Measurements from ENCODE around the gene CLIP2.
"Not testable (repeated sequence)": the region's sequence is repeated elsewhere in the genome, so short reads cannot be mapped to it uniquely, and the experiment has no call there.

CLIP2 gene

GRCh38 chr7:74405191-74405898 lies 116.1 kb downstream of the CLIP2 start:
- no peak for DNase-seq (ENCODE audit: low spot score)

DNA sequence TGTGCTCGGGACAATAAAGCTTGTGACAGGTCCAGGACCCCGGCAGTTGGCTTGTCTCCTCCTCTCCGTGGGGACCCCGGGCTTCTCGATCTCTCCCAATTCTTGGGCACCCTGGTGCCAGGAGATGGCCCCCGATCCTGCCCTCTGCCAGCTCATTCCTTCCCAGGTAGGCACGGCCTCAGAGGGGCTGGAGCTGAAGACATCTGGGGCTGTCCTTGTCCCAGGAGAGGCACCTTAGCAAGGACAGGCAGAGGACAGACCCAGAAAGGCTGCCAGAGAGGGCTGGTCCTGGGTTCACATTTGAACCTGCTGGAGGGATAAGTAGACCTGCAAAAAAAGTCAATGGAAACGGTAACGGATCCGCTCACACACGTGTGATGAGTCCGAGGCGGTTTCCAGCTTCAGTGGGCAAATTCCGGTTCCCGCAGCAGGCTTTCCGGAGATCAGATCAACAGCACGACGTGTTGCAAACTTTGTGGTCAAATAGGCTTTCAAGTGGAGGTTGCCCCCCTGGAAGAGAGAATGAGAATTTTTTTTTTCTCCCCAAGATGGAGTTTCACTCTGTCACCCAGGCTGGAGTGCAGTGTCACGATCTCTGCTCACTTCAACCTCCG lies 116.8 kb downstream of the CLIP2 start:
- no peak for DNase-seq (ENCODE audit: low spot score)

DNA sequence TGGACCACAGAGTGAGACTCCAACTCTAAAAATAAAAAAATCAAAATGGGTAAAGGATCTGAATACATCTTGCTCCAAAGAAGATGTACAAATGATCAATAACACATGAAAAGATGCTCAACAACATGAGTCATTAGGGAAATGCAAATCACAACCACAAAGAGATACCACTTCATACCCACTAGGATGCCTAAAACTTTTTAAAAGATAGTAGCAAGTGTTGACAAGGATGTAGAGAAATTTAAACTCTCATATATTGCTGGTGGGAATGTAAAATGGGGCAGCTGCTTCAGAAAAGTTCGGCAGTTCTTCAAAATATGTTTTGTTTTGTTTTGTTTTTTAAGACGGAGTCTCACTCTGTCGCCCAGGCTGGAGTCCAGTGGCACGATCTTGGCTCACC lies 118.8 kb downstream of the CLIP2 start:
- DNase-seq (ENCODE audit: low spot score), result no peak

GRCh38 chr7:74409571-74409970 lies 120.4 kb downstream of the CLIP2 start:
- DNase-seq (ENCODE audit: low spot score), result no peak

- no peak for DNase-seq (ENCODE audit: low spot score)
Measured at GRCh38 chr7:74410772-74411171, 121.6 kb downstream of the CLIP2 start.

- not testable (repeated sequence) for DNase-seq (ENCODE audit: low spot score)
Measured at GRCh38 chr7:74411571-74411970, 122.4 kb downstream of the CLIP2 start.

GRCh38 chr7:74412056-74412455 lies 122.8 kb downstream of the CLIP2 start:
- DNase-seq (ENCODE audit: low spot score), result no peak

DNA sequence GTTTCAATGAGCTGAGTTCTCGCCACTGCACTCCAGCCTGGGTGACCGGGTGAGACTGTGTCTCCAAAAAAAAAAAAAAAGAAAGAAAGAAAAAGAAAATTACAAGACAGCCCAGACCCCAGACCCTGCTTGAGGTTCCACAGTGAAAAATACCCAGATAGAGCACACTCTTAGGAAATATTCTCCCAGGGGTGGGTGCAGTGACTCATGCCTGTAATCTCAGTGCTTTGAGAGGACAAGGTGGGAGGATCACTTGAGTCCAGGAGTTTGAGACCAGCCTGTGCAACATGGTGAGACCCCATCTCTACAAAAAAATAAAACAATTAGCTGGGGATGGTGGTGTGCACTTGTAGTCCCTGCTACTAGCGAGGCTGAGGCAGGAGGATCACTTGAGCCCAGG lies 123.4 kb downstream of the CLIP2 start:
- DNase-seq (ENCODE audit: low spot score), result no peak

DNA sequence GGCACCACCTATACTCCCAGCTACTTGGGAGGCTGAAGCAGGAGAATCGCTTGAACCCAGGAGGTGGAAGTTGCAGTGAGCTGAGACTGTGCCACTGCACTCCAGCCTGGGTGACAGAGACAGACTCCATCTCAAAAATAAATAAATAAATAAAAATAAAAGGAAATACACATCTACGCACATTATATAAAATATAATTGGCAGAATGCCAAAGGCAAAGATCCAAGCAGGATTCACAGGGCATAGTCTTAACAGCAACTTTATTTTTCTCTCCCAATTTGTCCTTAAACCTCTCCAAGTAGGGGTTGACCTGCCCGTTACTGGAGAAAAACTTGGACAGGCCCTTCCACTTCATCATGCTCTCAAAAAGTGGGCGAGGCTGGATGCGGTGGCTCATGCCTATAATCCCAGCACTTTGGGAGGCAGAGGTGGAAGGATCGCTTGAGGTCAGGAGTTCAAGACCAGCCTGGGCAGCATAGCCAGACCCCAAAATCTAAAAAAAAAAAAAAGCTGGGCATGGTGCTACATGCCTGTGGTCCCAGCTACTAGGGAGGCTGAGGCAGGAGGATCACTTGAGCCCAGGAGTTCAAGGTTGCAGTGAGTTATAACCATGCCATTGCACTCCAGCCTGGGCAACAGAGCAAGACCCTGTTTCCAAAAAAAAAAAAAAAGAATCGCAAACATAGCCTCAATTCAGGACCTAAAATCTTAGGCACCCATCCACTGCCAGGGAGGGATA lies 125.6 kb downstream of the CLIP2 start:
- DNase-seq (ENCODE audit: low spot score), result not testable (repeated sequence)

DNA sequence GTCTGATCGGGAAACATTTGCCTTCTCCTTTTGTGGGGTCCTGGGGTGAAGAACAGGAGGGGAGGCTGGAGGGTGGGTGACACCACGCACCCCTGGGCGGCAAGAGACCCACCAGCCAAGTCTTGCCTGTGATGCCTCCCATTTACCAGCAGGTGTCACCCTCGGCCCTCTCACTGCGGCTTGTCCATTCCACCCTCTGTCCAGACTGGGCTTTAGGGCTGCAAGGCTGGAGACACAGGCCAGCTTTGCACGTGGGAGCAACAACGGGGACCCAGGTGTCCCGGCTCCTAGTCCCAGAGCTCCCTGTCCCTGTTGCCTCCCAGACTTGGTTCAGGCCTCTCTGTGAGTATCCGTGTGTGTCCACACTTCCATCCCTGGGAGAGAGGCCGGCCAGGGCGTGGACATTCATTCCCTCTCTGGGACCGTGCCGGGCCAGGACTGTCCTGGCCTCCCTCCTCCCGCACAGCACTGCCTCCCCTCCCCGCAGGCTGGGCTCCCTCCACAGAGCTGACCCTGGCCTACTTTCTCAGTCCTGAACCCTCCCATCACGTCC lies 128.3 kb downstream of the CLIP2 start:
- peak; percentile 94 for DNase-seq (ENCODE audit: low spot score)

- no peak for DNase-seq (ENCODE audit: low spot score)
Measured at GRCh38 chr7:74418076-74418475, 128.9 kb downstream of the CLIP2 start.

DNA sequence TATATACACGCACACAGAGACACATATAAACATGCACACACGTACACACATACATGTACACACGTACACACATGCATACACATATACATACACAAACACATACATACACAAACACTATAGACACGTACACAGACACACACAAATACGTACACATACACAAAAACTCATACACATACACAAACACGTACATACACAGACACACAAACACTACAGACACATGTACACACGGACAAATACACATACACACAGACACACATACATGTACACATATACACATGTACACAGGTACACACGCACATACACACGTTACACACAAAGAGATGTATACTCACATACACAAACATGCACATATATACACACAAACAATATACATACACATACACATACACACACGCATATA lies 129.3 kb downstream of the CLIP2 start:
- DNase-seq (ENCODE audit: low spot score), result no peak

- not testable (repeated sequence) for DNase-seq (ENCODE audit: low spot score)
Measured at GRCh38 chr7:74419232-74419631, 130.0 kb downstream of the CLIP2 start.

DNA sequence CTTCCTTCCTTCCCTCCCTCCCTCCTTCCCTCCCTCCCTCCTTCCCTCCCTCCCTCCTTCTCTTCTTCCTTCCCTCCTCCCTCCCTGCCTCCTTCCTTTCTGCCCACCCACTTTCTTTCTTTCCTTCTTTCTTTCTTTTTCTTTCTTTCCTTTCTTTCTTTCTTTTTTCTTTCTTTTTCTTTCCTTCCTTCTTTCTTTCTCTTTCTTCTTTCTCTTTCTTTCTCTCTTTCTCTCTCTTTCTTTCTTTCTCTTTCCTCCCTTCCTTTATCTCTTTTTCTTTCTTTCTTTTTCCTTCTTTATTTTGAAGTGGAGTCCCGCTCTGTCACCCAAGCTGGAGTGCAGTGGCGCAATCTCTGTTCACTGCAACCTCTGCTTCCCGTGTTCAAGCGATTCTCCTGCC lies 130.8 kb downstream of the CLIP2 start:
- DNase-seq (ENCODE audit: low spot score), result no peak

DNA sequence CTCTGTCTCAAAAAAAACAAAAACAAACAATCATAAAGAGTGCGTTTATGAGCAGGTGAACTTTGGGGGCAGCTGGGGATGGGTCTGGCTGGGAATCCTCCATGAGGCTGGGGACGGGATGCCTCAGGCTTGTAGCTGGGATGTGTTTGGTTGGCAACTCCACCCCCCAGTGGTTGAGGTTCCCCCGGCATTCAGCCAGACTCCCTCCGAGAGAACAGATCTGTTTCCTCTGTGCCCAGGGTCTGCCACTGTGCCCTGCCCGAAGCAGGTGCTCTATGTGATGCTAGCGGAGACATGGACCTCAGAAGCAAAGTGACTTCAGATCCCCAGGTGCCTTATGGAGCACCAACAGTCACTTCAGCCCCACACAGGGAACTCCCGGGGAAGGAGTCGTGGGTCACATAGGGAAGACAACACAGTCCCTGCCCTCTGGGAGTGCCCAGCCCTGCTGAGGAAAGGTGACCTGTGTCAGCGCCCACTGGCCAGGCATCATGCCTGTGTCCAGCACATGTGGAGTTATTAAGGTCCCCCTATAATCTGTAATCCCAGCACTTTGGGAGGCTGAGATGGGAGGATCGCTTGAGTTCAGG lies 135.2 kb downstream of the CLIP2 start:
- DNase-seq (ENCODE audit: low spot score), result no peak

DNA sequence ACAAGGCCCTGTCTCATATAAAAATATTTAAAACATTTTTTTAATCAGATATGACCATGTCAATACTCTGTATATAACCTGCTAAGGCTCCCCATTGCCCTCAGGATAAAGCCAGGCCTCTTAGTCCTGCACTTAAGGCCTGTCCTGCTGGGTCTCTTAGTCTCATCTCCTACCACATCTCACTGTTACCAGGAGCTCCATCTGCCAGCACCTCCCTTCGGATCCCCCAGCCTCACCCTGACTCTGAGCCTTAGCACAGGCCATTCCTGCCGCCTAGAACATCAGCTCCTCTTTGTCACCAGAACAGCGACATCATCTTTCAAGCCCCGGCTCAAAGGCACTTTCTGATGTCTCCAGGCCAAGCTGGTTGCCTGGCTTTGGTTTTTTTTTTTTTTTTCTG lies 138.8 kb downstream of the CLIP2 start:
- no peak for DNase-seq (ENCODE audit: low spot score)

DNA sequence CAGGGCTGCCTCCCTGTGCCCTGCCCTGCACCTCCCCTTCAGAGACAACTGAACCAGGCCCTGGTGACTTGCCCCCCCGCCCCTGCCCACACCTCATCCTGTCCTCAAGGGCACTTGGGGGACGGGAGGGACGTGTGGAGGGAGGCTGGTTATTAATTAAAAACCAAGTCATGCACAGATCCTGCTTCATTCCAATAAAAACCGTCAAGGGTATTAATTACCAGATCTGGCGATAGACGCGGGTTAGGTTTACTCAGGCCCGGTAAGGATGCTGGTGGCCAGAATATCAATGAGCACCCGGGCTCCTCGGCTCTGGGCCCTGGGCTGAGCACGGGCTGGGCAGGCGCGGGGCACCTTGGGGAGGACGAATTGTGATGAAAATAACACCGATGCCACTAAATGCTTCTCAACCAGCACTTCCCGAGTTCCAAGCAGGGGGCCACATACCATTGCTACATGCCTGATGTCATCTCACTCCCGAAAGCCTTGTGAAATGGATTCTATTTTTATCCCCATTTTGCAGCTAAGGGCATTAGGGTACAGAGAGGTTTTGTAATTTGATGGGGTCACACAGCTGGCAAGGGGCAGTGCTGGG lies 140.0 kb downstream of the CLIP2 start:
- DNase-seq (ENCODE audit: low spot score), result no peak

DNA sequence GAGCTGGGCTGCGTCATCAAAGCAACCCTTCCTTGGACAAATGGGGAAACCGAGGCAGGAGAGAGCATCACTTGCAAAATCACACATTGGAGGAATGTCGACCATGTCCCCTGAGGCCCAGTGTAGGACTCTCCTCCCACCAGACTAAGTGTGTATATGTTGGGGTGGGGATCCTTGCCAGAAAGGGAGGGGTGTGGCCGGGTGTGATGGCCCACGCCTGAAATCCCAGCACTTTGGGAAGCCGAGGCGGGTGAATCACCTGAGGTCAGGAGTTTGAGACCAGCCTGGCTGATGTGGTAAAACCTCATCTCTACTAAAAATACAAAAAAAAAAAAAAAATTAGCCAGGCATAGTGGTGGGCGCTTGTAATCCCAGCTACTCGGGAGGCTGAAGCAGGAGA lies 141.2 kb downstream of the CLIP2 start:
- not testable (repeated sequence) for DNase-seq (ENCODE audit: low spot score)

GRCh38 chr7:74430961-74431466 lies 141.8 kb downstream of the CLIP2 start:
- no peak for DNase-seq (ENCODE audit: low spot score)

GRCh38 chr7:74437291-74437571 lies 148.0 kb downstream of the CLIP2 start:
- not testable (repeated sequence) for DNase-seq (ENCODE audit: low spot score)

- no peak for DNase-seq (ENCODE audit: low spot score)
Measured at GRCh38 chr7:74438327-74438726, 149.1 kb downstream of the CLIP2 start.

DNA sequence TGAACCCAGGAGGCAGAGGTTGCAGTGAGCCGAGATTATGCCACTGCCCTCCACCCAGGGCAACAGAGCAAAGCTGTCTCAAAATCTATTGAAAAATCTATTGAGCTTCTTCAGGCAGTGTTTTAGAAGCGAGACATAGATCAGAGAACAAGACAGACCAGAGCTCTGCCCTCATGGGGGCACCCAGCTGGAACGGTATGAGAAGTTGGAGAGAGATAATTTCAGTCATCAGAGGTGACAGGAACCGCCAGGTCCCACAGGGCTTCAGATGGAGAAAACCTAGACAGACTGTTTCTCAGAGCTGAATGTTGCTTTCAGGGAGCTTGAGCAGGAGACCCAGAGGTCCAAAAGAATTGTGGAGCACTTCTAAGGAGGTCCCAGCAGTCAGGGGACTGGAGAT lies 150.3 kb downstream of the CLIP2 start:
- no peak for DNase-seq (ENCODE audit: low spot score)

Data from COLO829 (cell line).